Muscle of leg (tissue), 11 donors: ENCODE measurements around the gene GNAQ. TPM values are rescaled to one million over a fixed set of nuclear protein-coding genes. Genes with fewer than 3 reads are reported as not detected.

Source experiments
- DNase-seq: peaks from one replicate; pipeline ENCODE4 v3.0.0; 2013
- H3K27ac ChIP-seq: one replicate; pipeline ENCODE4 v1.5.1; 2013; ENCODE audit warnings: mild to moderate bottlenecking, low read length, control low read depth
- H3K27me3 ChIP-seq: one replicate; pipeline ENCODE4 v1.6.1; 2013; ENCODE audit warnings: low read length; ENCODE audit not compliant: control insufficient read depth, insufficient read depth
- H3K36me3 ChIP-seq: one replicate; pipeline ENCODE4 v1.6.1; 2013; ENCODE audit warnings: low read length; ENCODE audit not compliant: control insufficient read depth, insufficient read depth
- H3K4me1 ChIP-seq: one replicate; pipeline ENCODE4 v1.6.1; 2013; ENCODE audit warnings: low read length; ENCODE audit not compliant: control insufficient read depth, insufficient read depth
- H3K4me3 ChIP-seq: one replicate; pipeline ENCODE4 v1.5.1; 2013; ENCODE audit warnings: low read length, control low read depth
- H3K9me3 ChIP-seq: replicated peaks from 2 replicates; pipeline ENCODE4 v1.6.1; 2013; ENCODE audit warnings: low read depth, low read length; ENCODE audit not compliant: control insufficient read depth
- WGBS: methylation state at CpG from one replicate; pipeline ENCODE4 v1.1.5; 2013; ENCODE audit warnings: missing lambda C conversion rate; ENCODE audit not compliant: insufficient coverage; 5-methylcytosine and 5-hydroxymethylcytosine counted together
- polyA plus RNA-seq, 8 donors: library from polyadenylated mRNA; unstranded; fragments of 120-200 nt; gene quantifications; one replicate each; pipeline versions ENCODE4 v1.2.1 to v1.2.3, GENCODE V29; 2013; ENCODE audit warnings: inconsistent platforms in 1 of 8, low replicate concordance in 1 of 8; ENCODE audit not compliant: insufficient read length in 8 of 8, insufficient read depth in 1 of 8
- total RNA-seq: library from RNA; stranded (reverse); fragments of 120-200 nt; gene quantifications from one replicate; pipeline ENCODE4 v1.2.4, GENCODE V29; 2013

Gene GNAQ
- total and polyA plus RNA-seq, 9 donors = 19.7 to 31.6 (median 27.0) TPM

GRCh38 chr9:77935211-77935610, 96.4 kb downstream of the GNAQ start:
- no peak overlapping the region for H3K27ac ChIP-seq
- 93% methylated on average over 2 of the region's 3 CpGs for WGBS

GRCh38 chr9:77933976-77934375, 97.6 kb downstream of the GNAQ start:
- H3K9me3 ChIP-seq = no peaks in the 10 kb centered on the region
- WGBS = 93% methylated on average over 3 of the region's 8 CpGs
- no peak overlapping the region for H3K4me3 ChIP-seq
- H3K27ac ChIP-seq = no peak overlapping the region
- no peak for DNase-seq
- H3K36me3 ChIP-seq = no peaks in the 10 kb centered on the region
- no peaks in the 10 kb centered on the region for H3K27me3 ChIP-seq
- H3K4me1 ChIP-seq = no peaks in the 10 kb centered on the region

More at GRCh38 chr9:77935211-77935610, 96.4 kb downstream of the GNAQ start:
- H3K4me1 ChIP-seq = no peaks in the 10 kb centered on the region
- no peaks in the 10 kb centered on the region for H3K9me3 ChIP-seq
- no peak overlapping the region for H3K4me3 ChIP-seq
- DNase-seq = no peak
- no peaks in the 10 kb centered on the region for H3K36me3 ChIP-seq
- no peaks in the 10 kb centered on the region for H3K27me3 ChIP-seq

- Histone ChIP-seq H3K36me3 (no peaks in the 10 kb centered on the region), H3K4me3 (no peak overlapping the region), H3K27ac (no peak overlapping the region), H3K4me1 (no peaks in the 10 kb centered on the region), H3K9me3 (no peaks in the 10 kb centered on the region), H3K27me3 (no peaks in the 10 kb centered on the region)
- WGBS = 100% methylated on average over 1 of the region's 7 CpGs
- no peak for DNase-seq
These were observed 98.6 kb downstream of the GNAQ start for GRCh38 chr9:77933019-77933418.

- Histone ChIP-seq H3K27ac (no peak overlapping the region), H3K4me3 (no peak overlapping the region), H3K27me3 (no peaks in the 10 kb centered on the region), H3K9me3 (no peaks in the 10 kb centered on the region), H3K36me3 (no peaks in the 10 kb centered on the region), H3K4me1 (no peaks in the 10 kb centered on the region)
- no peak for DNase-seq
These were observed 101.7 kb downstream of the GNAQ start for GRCh38 chr9:77929942-77930341.

- H3K27me3 ChIP-seq = no peaks in the 10 kb centered on the region
- no peak for DNase-seq
- whole genome bisulfite sequencing = no CpG with 5 or more reads among the region's 2 CpGs
- H3K27ac ChIP-seq = no peak overlapping the region
- no peak overlapping the region for H3K4me3 ChIP-seq
- H3K36me3 ChIP-seq = no peaks in the 10 kb centered on the region
- no peaks in the 10 kb centered on the region for H3K4me1 ChIP-seq
- H3K9me3 ChIP-seq = no peaks in the 10 kb centered on the region
These were observed 104.3 kb downstream of the GNAQ start for GRCh38 chr9:77927265-77927664.

- no peak overlapping the region for H3K27ac ChIP-seq
- no peaks in the 10 kb centered on the region for H3K9me3 ChIP-seq
- H3K36me3 ChIP-seq = no peaks in the 10 kb centered on the region
- no peak overlapping the region for H3K4me3 ChIP-seq
- H3K4me1 ChIP-seq = no peaks in the 10 kb centered on the region
- no peaks in the 10 kb centered on the region for H3K27me3 ChIP-seq
- no peak for DNase-seq
These were observed 105.2 kb downstream of the GNAQ start for GRCh38 chr9:77926371-77926878.

- Histone ChIP-seq H3K9me3 (no peaks in the 10 kb centered on the region), H3K27ac (no peak overlapping the region), H3K4me1 (no peaks in the 10 kb centered on the region), H3K36me3 (peaks cover 5% of the 10 kb centered on the region), H3K27me3 (no peaks in the 10 kb centered on the region), H3K4me3 (no peak overlapping the region)
- no peak for DNase-seq
- 94% methylated on average over 4 of the region's 5 CpGs for WGBS
These were observed 109.0 kb downstream of the GNAQ start for GRCh38 chr9:77922591-77922990.

- H3K9me3 ChIP-seq = no peaks in the 10 kb centered on the region
- 100% methylated on average over 1 of the region's 3 CpGs for WGBS
- H3K27me3 ChIP-seq = no peaks in the 10 kb centered on the region
- no peaks in the 10 kb centered on the region for H3K4me1 ChIP-seq
- no peak overlapping the region for H3K27ac ChIP-seq
- no peak for DNase-seq
- no peak overlapping the region for H3K4me3 ChIP-seq
- H3K36me3 ChIP-seq = peaks cover 5% of the 10 kb centered on the region
These were observed 113.8 kb downstream of the GNAQ start for GRCh38 chr9:77917800-77918199.

- no CpG with 5 or more reads among the region's 3 CpGs for WGBS
- Histone ChIP-seq H3K27me3 (no peaks in the 10 kb centered on the region), H3K9me3 (no peaks in the 10 kb centered on the region), H3K4me1 (no peaks in the 10 kb centered on the region), H3K4me3 (no peak overlapping the region), H3K27ac (no peak overlapping the region), H3K36me3 (peaks cover 5% of the 10 kb centered on the region)
- no peak for DNase-seq
These were observed 114.8 kb downstream of the GNAQ start for GRCh38 chr9:77916820-77917219.

GRCh38 chr9:77916410-77916819, 115.2 kb downstream of the GNAQ start:
- H3K27ac ChIP-seq = no peak overlapping the region
- no peak for DNase-seq
- H3K4me3 ChIP-seq = no peak overlapping the region
- no peaks in the 10 kb centered on the region for H3K4me1 ChIP-seq
- 68% methylated on average over 3 of the region's 4 CpGs for WGBS
- H3K27me3 ChIP-seq = no peaks in the 10 kb centered on the region
- peaks cover 5% of the 10 kb centered on the region for H3K36me3 ChIP-seq
- H3K9me3 ChIP-seq = no peaks in the 10 kb centered on the region

GRCh38 chr9:77915744-77916143, 115.9 kb downstream of the GNAQ start:
- WGBS = no CpG with 5 or more reads among the region's 2 CpGs
- DNase-seq = no peak
- Histone ChIP-seq H3K4me1 (no peaks in the 10 kb centered on the region), H3K4me3 (no peak overlapping the region), H3K27me3 (no peaks in the 10 kb centered on the region), H3K27ac (no peak overlapping the region), H3K36me3 (peaks cover 2% of the 10 kb centered on the region), H3K9me3 (no peaks in the 10 kb centered on the region)
